OCI-LY7 (cell line): ENCODE data around the gene OLA1. TPM values are rescaled to one million over a fixed set of nuclear protein-coding genes. Genes with fewer than 3 reads are reported as not detected.
A peak's percentile ranks its signal among the peaks of the same experiment; 100 is the strongest.

ENCODE experiments used
- BruUV-seq: library from RNA; stranded (reverse); fragments of 400-500 nt; replicated peaks from 2 replicates; lab custom pipeline; 2021; lab: Mats Ljungman, UMichigan
- CTCF ChIA-PET: fragments of 300-600 bp; sonication (Branson Sonifier 250); formaldehyde crosslinking; loops from one replicate; lab custom pipeline; 2022; ENCODE audit warnings: antibody characterized with exemption; ENCODE audit not compliant: unreplicated experiment; lab: Charles Lee
- POLR2A ChIA-PET: fragments of 300-600 bp; sonication (Branson Sonifier 250); formaldehyde crosslinking; loops from one replicate; lab custom pipeline; 2022; ENCODE audit warnings: antibody characterized with exemption; lab: Charles Lee
- DNase-seq: peaks from one replicate; pipeline ENCODE4 v3.0.0-alpha.2; 2015; ENCODE audit warnings: low spot score
- H2AFZ ChIP-seq: fragments of 200-600 bp; sonication (generic), shearing (Covaris generic); 2 replicates; pipeline ENCODE4 v1.6.1; 2014; ENCODE audit warnings: mild to moderate bottlenecking, antibody characterized with exemption, low read length, moderate library complexity
- H3K27ac ChIP-seq: fragments of 200-600 bp; sonication (generic); 2 replicates; pipeline ENCODE4 v1.5.1; 2014; ENCODE audit warnings: mixed run types, low read depth, mild to moderate bottlenecking, moderate library complexity, low read length, inconsistent platforms; ENCODE audit not compliant: poor library complexity, severe bottlenecking
- H3K36me3 ChIP-seq: fragments of 200-600 bp; sonication (generic); 2 replicates; pipeline ENCODE4 v1.6.1; 2014; ENCODE audit warnings: mild to moderate bottlenecking, antibody characterized with exemption, low read length, moderate library complexity, mixed read lengths; ENCODE audit not compliant: insufficient read depth
- H3K4me1 ChIP-seq: fragments of 200-600 bp; sonication (generic); 2 replicates; pipeline ENCODE4 v1.5.1; 2014; ENCODE audit warnings: mild to moderate bottlenecking, low read length; ENCODE audit not compliant: insufficient read depth, poor library complexity, severe bottlenecking
- H3K4me2 ChIP-seq: fragments of 200-600 bp; sonication (generic); 2 replicates; pipeline ENCODE4 v1.6.1; 2014; ENCODE audit warnings: mild to moderate bottlenecking, low read length
- H3K4me3 ChIP-seq: fragments of 200-600 bp; sonication (generic); 2 replicates; pipeline ENCODE4 v1.5.1; 2014; ENCODE audit warnings: mild to moderate bottlenecking, low read depth, low read length; ENCODE audit not compliant: poor library complexity, severe bottlenecking
- H3K79me2 ChIP-seq: fragments of 200-600 bp; sonication (generic); 2 replicates; pipeline ENCODE4 v1.6.1; 2016; ENCODE audit warnings: low read depth, mild to moderate bottlenecking, low read length, moderate library complexity, mixed read lengths; ENCODE audit not compliant: insufficient read depth
- H3K9me2 ChIP-seq: fragments of 200-600 bp; sonication (generic); 2 replicates; pipeline ENCODE4 v1.6.1; 2016; ENCODE audit warnings: mild to moderate bottlenecking, low read length, mixed read lengths; ENCODE audit not compliant: insufficient read depth
- H3K9me3 ChIP-seq: fragments of 200-600 bp; sonication (generic); 2 replicates; pipeline ENCODE4 v1.6.1; 2014; ENCODE audit warnings: mild to moderate bottlenecking, mixed run types, low read length, mixed read lengths
- H4K20me1 ChIP-seq: fragments of 200-600 bp; sonication (generic); 2 replicates; pipeline ENCODE4 v1.6.1; 2014; ENCODE audit warnings: mild to moderate bottlenecking, antibody characterized with exemption, low read length, moderate library complexity, mixed read lengths; ENCODE audit not compliant: insufficient read depth
- CTCF ChIP-seq: fragments of 200-600 bp; sonication (generic); conservative IDR thresholded peaks from 2 replicates; pipeline ENCODE4 v1.5.1; 2014; ENCODE audit warnings: mild to moderate bottlenecking, antibody characterized with exemption, low read length, moderate library complexity, mixed read lengths
- EZH2phosphoT487 ChIP-seq: fragments of 200-600 bp; sonication (generic); IDR thresholded peaks from 2 replicates; pipeline ENCODE4 v1.6.1; 2018; ENCODE audit warnings: low read depth, borderline replicate concordance, mild to moderate bottlenecking, mixed run types, antibody characterized with exemption, low read length, moderate library complexity, mixed read lengths
- intact Hi-C: fragments of 100-400 bp; cut with micrococcal nuclease; formaldehyde crosslinking; loops from one replicate; pipeline ENCODE4 v1.10.0; 2022; ENCODE audit not compliant: unreplicated experiment
- total RNA-seq, 2 experiments: library from RNA; depleted of rRNA in 1 of 2; stranded (reverse); fragments of >200 nt in 1 of 2; shearing (Covaris generic) in 1 of 2; gene quantifications; 2 replicates each; pipeline ENCODE4 v1.2.3, GENCODE V29; 2014 to 2022

Gene OLA1
- total RNA-seq, 2 experiments from 2014 or later = 66.0 to 116 TPM

GRCh38 chr2:174080672-174081121 is 167.6 kb downstream of the OLA1 start:
- TF ChIP-seq EZH2phosphoT487 = no peak
- TF ChIP-seq CTCF = no peak
- no peak overlapping the region for H2AFZ ChIP-seq
- H3K9me3 ChIP-seq = no peaks in the 10 kb centered on the region
- intact Hi-C loops = no loop called here
- H3K4me3 ChIP-seq = no peak overlapping the region
- no peak overlapping the region for H3K4me2 ChIP-seq
- no peak overlapping the region for H3K27ac ChIP-seq
- no peaks in the 10 kb centered on the region for H4K20me1 ChIP-seq
- POLR2A ChIA-PET = interaction anchor here (0.6 kb wide), 1 partner anchor 205 kb away, joined by 3 read pairs; no protein-coding TSS in a partner anchor
- no TSS peak for BruUV-seq
- no peak for DNase-seq
- H3K36me3 ChIP-seq = peaks cover 11% of the 10 kb centered on the region
- no peaks in the 10 kb centered on the region for H3K79me2 ChIP-seq
- CTCF ChIA-PET = no interaction called here
- no peaks in the 10 kb centered on the region for H3K4me1 ChIP-seq
- H3K9me2 ChIP-seq = no peaks in the 10 kb centered on the region

- Histone ChIP-seq H3K4me2 (no peak overlapping the region), H2AFZ (no peak overlapping the region), H3K36me3 (peaks cover 25% of the 10 kb centered on the region), H3K4me3 (no peak overlapping the region), H3K4me1 (no peaks in the 10 kb centered on the region), H3K9me2 (no peaks in the 10 kb centered on the region), H3K9me3 (no peaks in the 10 kb centered on the region), H3K79me2 (no peaks in the 10 kb centered on the region), H4K20me1 (no peaks in the 10 kb centered on the region), H3K27ac (no peak overlapping the region)
- DNase-seq = no peak
- BruUV-seq = no TSS peak
- intact Hi-C loops = loop anchor here (10.0 kb wide), 1 partner anchor 267 kb away; no protein-coding TSS in a partner anchor
- ChIA-PET CTCF (no interaction called here), POLR2A (interaction anchor here (0.6 to 0.8 kb wide), 3 partner anchors 51 to 459 kb away, joined by 3 to 4 read pairs (median 3); no protein-coding TSS in a partner anchor)
- TF ChIP-seq EZH2phosphoT487 = no peak
- peak; percentile 80 for TF ChIP-seq CTCF
Measured at GRCh38 chr2:174078275-174078674, 170.1 kb downstream of the OLA1 start.

GRCh38 chr2:174076975-174077374 is 171.4 kb downstream of the OLA1 start:
- no peak overlapping the region for H3K4me3 ChIP-seq
- DNase-seq = no peak
- TF ChIP-seq EZH2phosphoT487 = no peak
- TF ChIP-seq CTCF = no peak
- intact Hi-C loops = loop anchor here (10.0 kb wide), 1 partner anchor 268 kb away; no protein-coding TSS in a partner anchor
- H3K27ac ChIP-seq = no peak overlapping the region
- no peaks in the 10 kb centered on the region for H3K9me3 ChIP-seq
- POLR2A ChIA-PET = interaction anchor here (0.6 kb wide), 1 partner anchor 282 kb away, joined by 3 read pairs; no protein-coding TSS in a partner anchor
- H2AFZ ChIP-seq = no peak overlapping the region
- peaks cover 24% of the 10 kb centered on the region for H3K36me3 ChIP-seq
- H3K79me2 ChIP-seq = no peaks in the 10 kb centered on the region
- no peaks in the 10 kb centered on the region for H3K9me2 ChIP-seq
- BruUV-seq = no TSS peak
- CTCF ChIA-PET = no interaction called here
- H4K20me1 ChIP-seq = no peaks in the 10 kb centered on the region
- no peak overlapping the region for H3K4me2 ChIP-seq
- peaks cover 7% of the 10 kb centered on the region for H3K4me1 ChIP-seq
